ENCODE measurements around the gene CHCHD10.
"Not testable (repeated sequence)": the region's sequence is repeated elsewhere in the genome, so short reads cannot be mapped to it uniquely, and the experiment has no call there.

CHCHD10 gene

DNA sequence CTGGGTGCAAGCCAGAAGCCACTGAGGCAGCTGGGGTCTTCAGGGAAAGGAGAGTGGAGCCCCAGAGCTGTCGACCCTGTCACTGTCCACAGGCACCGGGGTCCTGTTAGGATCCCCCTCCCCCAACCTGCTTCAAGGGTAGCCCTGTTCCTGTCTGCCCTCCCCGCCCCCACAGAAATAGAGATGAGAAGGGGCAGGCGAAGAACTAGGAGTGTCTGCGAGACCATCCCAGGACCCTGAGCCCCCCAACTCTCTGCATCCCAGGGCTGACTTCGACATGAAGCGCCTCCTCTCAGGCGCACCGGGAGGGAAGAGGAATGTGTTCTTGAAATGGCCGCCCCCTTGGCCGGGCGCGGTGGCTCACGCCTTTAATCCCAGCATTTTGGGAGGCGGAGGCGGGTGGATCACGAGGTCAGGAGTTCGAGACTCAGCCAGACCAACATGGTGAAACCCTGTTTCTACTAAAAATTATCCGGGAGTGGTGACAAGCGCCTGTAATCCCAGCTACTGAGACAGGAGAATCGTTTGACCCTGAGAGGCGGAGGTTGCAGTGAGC lies 16.3 kb downstream of the CHCHD10 start:
- DNase-seq (ENCODE audit: low read depth in 2 of 2, low spot score in 1 of 2), result no peak

DNA sequence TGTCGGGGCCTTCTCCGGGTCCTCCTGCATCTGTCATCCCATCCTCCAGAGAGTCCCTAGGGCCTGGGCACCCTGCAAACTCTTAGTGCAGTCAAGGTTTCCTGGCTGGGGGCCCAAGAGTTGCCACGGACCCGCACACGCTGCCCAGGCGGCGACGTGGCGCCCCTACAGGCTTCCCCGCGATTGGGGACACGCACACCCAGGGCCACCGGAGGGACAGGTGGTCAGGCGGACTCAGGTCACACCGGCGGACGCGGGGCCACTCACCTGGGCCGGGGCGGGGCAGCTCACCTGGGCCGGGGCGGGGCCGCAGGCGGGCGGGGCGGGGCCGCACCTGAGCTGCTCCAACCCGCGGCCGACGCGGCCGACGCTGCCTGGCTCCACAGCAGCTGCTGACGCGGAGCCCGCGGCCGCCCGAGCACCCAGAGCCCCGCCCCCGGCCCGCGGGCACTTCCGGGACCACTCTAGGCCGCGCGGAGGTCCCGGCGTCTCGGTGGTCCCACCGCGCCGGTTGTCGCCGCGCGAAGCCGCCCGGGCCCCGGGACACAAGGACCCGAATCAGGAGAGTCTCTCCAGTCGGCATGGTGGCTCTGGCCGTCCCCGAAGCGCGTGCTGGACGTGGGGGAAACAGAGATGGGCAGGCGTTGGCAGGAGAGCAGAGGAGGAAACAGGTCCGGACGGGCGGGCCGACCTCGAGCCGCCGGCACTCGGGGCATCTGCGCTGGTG lies 16.9 kb downstream of the CHCHD10 start, which contains the start of gene ZNF70:
TSS of gene ZNF70 (minus strand) at position 399 of the 727 bp plus-strand sequence. CDS start 5,972 bp downstream, outside the sequence.
- DNase-seq (ENCODE audit: low read depth in 2 of 2, low spot score in 1 of 2), result peak; percentile 47 to 79

DNA sequence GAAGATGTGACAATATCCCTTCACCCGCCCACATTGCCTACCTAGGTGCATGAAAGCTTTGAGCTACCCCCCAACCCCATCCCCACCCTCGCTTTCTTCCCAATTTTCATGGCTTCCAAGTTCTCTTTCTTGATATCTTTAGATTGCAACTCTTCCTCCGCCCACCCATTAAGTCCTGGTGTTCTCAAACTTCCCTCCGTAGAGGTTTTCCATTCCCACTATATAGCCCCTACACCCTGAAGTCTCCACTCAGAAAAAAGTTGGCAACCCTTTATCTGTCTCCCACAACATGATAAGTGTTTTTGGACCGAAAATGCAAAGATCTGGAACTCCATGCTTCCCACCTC lies 17.4 kb downstream of the CHCHD10 start:
- no peak for DNase-seq (ENCODE audit: low read depth in 2 of 2, low spot score in 1 of 2)

DNA sequence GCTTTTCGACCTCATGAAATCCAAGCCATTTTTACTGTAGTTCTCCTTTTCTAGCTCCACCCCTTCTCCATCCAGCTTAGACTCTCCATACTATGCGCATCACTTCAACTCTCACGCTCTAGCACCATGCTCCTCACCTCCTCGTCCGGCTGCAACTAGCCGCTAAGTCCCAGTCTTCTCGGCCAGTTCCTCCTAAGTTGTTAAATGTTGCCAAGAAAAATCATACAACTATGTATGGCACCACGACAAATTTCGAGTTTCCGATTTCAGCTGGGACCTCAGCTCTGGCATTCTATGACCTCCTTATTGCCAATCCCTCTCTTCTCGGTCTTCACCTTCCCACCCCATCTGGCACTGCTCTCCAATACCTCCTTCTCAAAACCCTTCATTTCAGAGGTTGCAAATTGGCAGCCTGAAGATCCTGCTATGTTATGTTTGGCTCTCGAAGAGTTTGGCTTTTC lies 17.9 kb downstream of the CHCHD10 start:
- no peak for DNase-seq (ENCODE audit: low read depth in 2 of 2, low spot score in 1 of 2)

DNA sequence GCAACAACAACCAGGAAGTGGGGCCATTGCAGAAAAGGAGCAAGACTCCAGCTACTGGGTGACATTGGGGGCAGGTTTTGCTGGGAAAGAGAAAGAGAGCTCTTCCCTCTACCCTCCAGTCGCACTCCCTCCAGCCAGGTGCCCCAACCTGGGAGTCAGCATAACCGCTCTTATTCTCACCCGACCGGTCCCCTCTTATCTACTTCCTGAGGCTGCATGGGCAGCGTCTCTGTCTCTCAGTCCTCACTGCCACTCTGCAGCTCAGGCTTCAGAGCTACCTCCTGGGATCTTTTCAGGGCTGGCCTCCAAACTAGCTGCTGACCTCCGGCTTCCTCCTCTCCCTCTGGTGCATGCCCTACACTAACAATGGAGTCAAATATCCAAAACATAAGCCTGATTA lies 22.0 kb downstream of the CHCHD10 start:
- no peak for DNase-seq (ENCODE audit: low read depth in 2 of 2, low spot score in 1 of 2)

DNA sequence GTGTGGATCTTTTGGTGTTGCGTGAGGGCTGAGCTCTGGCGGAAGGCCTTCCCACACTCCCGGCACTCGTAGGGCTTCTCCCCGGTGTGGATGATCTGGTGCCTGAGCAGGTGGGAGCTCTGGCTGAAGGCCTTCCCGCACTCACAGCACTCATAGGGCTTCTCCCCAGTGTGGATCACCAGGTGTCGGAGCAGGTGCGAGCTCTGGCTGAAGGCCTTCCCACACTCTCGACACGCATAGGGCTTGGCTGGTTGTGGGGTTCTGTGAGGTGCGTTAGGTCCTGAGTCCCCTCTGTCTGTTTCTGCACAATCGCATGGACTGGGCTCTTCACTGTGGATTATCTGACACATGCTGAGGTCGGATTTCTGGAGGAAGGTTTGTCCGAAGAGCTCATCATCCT lies 23.3 kb downstream of the CHCHD10 start:
- DNase-seq (ENCODE audit: low read depth in 2 of 2, low spot score in 1 of 2), result no peak

DNA sequence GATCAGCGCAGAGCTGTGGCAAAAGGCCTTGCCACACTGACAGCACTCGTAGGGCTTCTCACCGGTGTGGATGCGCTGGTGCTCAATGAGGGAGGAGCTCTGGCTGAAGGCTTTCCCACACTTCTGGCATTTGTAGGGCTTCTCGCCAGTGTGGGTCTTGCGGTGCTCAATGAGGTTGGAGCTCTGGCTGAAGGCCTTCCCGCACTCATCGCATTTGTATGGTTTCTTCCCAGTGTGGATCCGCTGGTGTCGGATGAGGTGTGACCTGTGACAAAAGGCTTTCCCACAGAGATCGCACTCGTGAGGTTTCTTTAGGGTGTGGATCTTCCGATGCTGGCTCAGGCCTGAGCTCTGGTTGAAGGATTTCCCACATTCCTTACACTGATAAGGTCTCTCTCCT lies 23.8 kb downstream of the CHCHD10 start:
- no peak for DNase-seq (ENCODE audit: low read depth in 2 of 2, low spot score in 1 of 2)

DNA sequence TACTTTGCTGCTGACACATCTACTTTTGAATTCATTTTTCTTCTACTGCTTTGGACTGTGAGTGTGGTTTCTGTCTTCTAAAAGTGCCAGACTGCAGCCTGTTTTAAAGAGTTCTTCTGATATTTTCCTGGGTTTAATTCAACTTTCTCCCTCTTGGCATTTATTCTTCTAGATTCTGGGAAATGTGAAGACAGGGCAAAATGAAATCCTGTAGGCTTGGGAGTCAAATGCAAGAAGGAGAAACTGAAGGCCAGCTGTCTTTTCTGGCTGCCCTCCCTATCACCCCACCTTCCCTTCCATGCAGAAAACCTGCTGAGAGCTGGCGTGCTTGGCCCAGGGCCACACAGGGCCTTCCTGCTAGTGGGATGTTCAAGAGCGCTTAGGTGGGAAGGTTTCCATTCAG lies 24.5 kb downstream of the CHCHD10 start:
- no peak for DNase-seq (ENCODE audit: low read depth in 2 of 2, low spot score in 1 of 2)

DNA sequence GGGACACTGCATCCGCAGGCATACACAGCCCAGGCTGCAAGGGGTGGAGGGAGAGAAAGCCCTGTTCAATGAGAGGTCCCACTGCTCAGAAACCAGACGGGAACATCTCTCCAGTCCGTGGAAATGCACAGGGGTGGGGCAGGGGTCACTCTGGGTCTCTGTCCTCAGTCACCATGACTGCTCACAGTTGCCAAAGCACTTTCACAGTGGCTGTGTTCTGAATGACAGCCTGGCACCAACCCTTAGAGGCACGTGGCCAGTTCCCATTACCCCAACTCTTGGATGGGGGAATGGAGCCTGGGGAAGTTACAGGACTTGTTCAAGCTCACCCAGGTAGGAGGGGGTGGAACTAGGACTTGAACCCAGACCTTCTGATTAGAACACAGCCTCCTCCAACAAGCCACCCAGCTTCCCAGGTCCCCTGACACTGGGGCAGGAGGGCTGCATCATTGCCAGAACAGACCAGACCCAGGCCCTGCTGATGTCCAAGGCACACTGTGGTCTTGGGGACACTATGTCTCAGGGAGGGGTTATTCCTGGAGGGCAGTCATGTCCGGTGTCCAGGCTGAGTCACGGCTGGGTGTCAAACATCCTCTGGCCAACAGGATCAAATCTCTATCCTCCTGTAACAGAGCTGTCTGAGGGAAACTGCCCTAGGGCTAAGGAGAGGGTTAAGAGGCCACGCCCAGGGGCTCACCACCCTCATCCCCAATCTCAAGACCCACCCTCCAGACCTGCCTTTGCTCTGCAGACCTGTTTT lies 25.1 kb downstream of the CHCHD10 start:
- no peak for DNase-seq (ENCODE audit: low read depth in 2 of 2, low spot score in 1 of 2)

DNA sequence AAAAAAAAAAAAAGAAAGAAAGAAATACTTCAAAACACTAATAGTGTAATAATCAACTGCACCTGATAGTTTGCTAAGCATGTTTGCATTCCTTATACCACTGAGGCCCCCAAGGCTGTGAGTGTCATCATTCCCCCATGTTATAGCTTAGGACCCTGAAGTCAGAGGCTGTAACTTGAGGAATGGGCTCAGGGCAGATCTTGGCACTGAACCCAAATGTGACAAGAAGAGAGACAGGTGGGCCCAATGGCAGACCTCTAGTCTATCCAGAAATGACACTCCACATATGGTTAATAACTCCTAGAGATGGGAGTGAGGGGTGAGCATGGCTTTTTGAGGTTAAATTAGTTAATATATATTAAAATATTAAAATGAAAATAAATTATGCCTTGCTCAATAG lies 30.1 kb downstream of the CHCHD10 start:
- DNase-seq (ENCODE audit: low read depth in 2 of 2, low spot score in 1 of 2), result no peak

DNA sequence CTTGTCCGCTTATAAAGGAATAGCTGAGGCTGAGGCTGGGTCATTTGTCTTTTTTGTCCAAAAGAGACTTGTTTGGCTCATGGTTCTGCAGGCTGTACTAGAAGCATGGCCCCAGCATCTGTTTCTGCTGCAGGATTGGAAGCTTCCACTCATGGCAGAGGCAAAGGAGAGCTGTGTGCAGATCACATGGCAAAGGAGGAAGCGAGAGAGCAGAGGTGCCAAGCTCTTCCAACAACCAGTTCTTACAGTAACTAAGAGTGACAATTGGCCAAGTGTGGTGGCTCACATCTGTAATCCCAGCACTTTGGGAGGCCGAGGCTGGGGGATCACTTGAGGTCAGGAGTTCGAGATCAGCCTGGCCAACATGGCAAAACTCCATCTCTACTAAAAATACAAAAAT lies 39.7 kb downstream of the CHCHD10 start:
- DNase-seq (ENCODE audit: low read depth in 2 of 2, low spot score in 1 of 2), result not testable (repeated sequence)

DNA sequence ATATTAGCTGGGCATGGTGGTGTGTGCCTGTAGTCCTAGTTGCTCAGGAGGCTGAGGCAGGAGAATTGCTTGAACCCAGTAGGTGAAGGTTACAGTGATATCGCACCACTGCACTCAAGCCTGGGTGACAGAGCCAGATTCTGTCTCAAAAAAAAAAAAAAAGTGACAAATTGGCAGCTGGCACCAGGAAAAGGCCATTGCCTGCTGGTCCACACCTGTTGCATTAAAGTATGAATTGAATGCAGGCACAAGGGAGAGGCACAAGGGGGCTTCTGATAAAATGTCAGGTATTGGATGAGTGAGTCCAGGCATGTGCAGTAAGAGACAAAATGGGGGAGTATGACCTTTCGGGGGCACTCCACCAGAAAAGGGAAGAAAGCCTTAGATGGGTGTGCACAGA lies 45.0 kb downstream of the CHCHD10 start:
- no peak for DNase-seq (ENCODE audit: low read depth in 2 of 2, low spot score in 1 of 2)

DNA sequence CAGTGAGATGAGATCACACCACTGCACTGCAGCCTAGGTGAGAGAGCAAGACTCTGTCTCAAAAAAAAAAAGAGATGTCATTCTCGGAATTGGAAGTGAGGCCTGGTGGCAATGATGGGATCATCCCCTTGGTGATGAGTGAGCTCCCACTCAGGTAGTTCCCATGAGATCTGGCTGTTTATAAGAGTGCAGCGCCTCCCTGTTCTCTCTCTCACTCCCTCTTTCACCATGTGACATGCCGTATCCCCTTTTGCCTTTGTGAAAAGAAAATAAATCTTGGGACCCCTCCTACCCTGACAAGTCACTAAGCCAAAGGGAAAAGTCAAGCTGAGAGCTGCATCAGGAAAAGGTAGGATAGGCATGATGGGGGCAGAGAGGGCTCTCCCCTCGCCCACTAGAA lies 45.6 kb downstream of the CHCHD10 start:
- no peak for DNase-seq (ENCODE audit: low read depth in 2 of 2, low spot score in 1 of 2)

DNA sequence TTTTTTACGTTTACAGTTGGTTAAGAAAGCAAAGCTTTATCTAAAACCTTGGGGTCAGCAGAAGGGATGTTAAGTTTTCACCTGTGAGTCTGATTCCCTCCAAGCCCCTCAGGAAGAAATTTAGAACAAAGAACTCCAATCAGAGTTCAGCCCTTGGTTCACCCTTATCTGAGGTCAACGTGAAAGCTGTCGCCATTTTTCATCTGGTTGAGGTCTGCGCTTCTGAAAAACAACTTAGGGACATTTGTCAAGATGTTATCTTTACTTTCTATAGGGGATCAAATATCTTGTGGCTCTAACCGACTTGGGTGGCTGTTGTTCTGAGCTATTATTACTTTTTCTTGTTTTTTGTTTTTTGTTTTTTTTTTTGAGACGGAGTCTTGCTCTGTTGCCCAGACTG lies 46.9 kb downstream of the CHCHD10 start:
- DNase-seq (ENCODE audit: low read depth in 2 of 2, low spot score in 1 of 2), result no peak

DNA sequence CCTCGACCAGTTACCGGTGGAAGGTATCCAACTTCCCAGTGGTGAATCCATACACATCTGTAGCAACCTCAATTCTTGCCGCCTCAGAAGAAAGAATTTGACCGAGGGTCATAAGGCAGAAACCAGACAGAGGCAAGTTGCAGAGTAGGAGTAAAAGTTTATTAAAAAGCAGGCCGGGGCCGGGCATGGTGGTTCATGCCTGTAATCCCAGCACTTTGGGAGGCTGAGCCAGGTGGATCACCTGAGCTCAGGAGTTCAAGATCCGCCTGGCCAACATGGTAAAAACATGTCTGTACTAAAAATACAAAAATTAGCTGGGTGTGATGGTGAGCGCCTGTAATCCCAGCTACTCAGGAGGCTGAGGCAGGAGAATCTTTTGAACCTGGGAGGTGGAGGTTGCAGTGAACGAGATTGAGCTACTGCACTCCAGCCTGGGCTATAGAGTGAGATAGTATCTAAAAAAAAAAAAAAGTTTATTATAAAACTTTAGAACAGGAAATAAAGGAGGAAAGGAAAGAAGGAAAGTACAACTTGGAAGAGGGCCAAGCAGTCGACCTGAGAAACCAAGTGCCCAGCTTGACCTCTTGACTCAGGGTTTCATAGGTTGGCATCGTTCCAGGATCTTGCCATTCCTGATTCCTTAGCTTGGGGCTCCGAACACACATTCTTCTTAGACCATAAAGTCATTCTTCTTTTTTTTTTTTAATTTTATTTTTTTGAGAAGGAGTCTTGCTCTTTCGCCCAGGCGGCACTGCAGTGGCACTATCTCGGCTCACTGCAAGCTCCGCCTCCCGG lies 49.2 kb downstream of the CHCHD10 start:
- no peak for DNase-seq (ENCODE audit: low read depth in 2 of 2, low spot score in 1 of 2)

DNA sequence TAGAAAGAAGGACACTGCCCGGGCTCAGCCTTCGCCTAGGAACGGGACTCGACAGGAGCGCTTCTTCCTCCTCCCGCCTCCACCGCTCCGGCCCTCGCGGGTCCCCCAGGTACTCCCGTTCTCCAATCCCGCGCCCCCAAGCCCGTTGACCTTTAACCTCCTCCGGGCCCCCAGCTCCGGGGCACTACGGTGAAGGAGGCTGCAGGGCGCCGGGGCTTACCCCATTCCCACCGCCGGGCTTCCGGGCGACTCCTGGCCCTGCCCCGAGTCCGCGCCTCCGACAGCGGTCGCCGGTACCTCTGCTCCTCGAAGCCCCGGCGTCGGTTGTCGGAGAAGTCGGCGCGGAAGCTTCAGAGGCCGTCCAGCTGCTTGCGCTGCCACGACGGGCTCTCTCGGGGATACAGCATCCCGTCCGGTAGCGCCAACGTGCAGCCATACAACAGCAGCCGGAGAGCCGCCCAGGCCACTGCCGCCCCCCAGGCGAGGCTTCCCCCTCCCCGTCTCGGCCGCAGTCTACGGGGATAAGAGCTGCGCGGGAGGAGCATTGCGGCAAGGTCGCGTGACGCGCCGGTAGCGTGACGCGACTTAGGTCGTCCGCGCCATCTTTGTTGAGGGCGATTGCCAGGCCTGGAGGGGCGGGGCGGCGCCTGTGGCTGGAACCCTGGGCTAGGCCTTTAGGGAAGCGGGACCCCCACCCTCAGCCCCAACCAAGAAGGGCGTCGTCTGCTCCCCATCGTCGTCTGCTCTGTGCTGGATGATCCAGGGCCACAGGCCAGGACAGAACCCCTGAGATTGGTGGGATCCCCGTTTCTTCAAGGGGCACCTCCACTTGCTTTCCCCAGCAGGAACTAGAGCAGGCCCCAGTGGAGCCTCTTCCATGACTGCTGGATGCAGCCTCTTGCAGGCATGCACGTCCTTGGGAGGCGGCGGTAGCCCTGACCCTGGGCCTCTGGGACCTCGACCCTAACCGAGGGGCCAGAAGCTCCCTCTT lies 50.7 kb downstream of the CHCHD10 start:
- DNase-seq (ENCODE audit: low read depth in 2 of 2, low spot score in 1 of 2), result peak; percentile 52 to 56

Data from stimulated activated CD8-positive, alpha-beta memory T cell treated with anti-CD3 and anti-CD28 coated beads, Interleukin-4, amount 100 ng/mL, for 4 hours (primary cell).